ENCODE measurements around the gene FOXD1.
"Not testable (repeated sequence)": the region's sequence is repeated elsewhere in the genome, so short reads cannot be mapped to it uniquely, and the experiment has no call there.

FOXD1 gene

DNA sequence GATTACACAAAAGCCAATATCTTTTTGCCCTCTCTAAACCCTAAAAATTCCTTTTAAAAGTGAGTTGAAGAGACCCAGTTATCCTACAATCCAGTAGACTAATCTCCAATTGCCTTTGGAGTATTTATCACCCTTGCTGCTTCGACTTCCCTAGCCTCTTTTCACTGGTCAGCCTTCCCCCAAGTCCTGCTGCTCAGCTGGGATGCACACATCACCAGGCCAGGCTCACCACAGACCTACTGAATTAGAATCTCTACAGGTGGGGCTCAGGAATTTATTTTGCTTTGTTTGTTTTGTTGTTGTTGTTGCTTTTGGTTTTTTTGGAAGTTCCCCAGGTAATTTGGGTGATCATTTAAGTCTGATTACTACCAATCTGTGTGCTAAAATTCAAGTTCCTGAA, 11.6 kb upstream of the FOXD1 start:
- no peak for DNase-seq

DNA sequence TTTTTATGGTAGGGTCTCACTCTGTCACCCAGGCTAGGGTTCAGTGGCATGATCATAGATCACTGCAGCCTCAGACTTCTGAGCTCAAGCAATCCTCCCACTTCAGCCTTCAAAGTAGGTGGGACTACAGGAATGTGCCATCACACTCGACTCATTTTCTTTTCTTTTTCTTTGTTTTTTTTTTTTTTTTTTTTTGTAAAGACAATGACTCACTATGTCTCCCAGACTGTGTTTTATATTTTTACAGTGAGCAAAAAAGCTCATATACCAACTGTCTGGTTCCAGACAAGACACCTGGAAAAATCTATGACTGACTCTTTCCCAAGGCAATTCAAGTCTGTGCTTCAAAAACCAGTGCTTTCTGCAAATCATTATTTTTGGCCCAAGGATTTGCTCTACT, 10.8 kb upstream of the FOXD1 start:
- no peak for DNase-seq

DNA sequence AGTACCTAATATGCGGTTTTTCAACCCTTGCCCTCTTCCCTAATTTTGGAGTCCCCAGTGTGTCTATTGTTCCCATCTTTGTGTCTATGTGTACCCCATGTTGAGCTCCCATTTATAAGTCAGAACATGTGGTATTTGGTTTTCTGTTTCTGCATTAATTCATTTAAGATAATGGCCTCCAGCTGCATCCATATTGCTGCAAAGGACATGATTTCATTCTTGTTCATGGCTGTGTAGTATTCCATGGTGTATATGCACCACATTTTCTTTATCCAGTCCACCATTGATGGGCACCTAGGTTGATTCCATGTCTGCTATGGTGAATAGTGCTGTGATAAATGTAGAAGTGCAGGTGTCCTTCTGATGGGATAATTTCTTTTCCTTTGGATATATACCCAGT, 7.9 kb upstream of the FOXD1 start:
- not testable (repeated sequence) for DNase-seq

DNA sequence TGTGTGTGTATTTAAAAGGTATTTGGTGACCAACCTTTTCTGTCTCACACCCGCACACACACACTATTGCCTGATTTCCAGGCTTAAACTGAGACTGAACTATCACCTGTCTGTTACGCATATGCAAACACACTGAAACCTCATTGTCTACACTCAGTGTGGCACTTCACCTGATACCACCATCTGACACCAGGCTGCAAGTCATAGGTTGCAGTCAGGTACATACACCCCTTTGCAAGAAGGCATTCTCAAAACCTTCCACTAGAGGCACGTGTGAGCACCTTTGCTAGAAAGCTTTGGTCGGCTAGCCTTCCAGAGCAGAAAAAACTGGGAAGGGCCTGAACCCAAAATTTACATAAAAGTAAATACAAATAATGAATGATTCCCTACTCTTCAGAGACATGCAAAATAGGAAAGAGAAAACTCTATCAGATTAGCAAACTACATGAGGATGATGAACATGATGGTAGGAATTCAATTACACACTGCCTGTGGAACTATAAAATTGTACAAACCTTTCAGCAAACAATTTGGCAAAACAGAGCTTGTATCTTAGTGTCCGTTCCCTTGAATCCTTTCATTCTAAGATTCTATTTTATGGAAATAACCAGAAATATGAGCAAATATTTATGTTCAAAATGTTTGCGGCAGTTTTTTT, 5.9 kb upstream of the FOXD1 start:
- DNase-seq: peak; percentile 80

DNA sequence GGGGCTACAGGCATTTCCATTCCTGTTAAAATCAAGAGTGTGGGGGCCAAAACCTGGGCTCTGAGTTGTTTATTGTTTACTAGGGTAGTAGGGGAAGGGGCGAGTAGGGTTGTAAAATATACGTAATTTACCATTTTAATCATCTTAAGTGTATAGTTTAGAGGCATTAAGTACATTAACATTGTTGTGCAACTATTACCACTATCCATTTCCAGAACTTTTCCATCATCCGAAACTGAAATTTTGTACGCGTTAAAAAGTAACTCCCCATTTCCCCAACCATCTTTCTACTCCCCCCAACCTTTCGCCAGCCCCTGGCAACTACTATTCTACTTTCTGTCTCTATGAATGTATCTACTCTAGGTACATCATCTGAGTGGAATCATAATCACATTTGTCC, 3.6 kb upstream of the FOXD1 start:
- DNase-seq: no peak

DNA sequence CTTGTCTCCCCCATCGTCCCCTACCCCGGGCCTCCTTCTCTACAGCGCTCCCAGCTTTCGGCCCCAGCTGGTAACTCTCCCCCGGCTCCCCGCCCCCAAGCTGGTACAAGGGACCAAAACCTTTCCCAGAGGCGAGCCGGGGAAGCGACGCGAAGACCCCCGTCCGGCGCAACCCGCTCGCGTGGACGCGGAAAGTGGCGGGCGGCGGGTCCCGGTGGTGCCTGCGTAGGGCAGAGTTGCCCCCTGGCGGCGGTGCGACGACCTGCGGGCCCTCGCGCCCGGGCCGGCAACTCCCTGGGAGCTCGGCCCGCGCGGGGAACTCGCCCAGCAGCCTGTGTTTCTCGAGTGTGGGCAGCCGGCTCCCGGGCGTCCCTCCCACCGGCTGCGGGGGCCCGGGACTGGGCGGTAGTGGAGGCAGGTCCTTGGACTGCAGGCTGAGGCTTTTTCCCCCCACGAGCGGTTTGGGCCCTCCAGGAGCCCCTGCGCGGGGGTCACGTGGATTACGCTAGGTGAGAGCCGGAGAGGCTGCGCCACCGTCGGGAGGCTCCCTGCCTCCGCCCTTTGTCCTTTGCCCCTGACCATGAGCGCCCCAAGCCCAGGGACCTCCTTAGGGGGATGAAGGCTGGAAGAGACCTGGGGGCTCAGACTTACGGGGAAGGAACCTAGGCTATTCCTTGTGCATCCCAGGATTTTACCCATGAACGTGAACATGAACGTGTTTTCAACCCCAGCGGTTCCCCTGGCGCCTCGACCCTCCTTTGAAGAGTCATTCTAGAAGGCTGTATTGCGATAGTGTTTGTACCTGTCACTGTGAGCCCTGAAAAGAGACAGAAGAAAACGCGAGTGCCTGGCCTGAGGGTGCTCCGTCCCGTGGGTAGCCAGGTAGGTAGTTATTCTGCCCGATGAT, 2.9 kb upstream of the FOXD1 start:
- no peak for DNase-seq

DNA sequence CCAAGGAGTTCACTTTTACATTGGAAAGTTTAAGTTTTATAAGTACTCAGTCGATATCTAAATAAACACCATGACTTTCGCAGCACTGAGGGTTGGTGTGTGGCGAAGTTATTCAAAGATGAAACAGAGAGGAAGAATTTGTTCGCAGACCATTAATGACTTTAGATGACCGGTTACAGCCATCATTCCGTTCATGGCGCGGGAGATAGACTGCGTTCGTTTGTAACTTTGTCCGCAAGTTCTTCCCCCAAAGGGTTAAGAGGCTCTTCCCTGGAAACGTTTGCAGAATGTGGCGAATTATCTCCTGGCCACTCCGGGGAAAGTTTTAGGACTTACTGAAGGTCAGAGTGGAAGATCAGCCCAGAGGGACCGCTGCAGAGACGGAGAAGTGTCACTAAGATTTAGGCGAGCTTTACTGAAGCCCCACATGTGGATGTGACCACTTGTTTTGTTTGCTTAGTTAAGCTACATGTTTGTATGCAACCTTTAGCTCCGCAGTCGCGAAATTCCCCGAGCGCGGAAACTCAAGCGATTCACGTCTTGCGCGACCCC, 2.2 kb upstream of the FOXD1 start:
- no peak for DNase-seq

DNA sequence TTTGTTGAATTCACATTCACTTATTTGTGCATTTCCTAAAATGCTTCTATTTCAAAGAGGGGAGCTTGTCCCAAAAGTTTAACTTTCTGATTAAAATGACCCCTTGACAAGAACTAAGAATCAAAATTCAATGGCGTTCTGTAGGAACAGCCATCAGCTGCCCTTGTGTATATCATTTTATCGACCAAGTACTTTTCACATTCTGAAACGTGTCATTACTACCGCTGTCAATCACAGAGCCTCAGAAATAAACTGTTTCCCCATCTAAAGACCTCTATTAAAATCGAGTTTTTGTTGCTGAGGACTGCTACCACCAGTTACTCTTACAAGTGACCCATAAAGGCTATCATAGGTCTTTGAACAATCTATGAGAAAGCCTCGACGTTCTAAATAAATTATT, 1.6 kb upstream of the FOXD1 start:
- no peak for DNase-seq

DNA sequence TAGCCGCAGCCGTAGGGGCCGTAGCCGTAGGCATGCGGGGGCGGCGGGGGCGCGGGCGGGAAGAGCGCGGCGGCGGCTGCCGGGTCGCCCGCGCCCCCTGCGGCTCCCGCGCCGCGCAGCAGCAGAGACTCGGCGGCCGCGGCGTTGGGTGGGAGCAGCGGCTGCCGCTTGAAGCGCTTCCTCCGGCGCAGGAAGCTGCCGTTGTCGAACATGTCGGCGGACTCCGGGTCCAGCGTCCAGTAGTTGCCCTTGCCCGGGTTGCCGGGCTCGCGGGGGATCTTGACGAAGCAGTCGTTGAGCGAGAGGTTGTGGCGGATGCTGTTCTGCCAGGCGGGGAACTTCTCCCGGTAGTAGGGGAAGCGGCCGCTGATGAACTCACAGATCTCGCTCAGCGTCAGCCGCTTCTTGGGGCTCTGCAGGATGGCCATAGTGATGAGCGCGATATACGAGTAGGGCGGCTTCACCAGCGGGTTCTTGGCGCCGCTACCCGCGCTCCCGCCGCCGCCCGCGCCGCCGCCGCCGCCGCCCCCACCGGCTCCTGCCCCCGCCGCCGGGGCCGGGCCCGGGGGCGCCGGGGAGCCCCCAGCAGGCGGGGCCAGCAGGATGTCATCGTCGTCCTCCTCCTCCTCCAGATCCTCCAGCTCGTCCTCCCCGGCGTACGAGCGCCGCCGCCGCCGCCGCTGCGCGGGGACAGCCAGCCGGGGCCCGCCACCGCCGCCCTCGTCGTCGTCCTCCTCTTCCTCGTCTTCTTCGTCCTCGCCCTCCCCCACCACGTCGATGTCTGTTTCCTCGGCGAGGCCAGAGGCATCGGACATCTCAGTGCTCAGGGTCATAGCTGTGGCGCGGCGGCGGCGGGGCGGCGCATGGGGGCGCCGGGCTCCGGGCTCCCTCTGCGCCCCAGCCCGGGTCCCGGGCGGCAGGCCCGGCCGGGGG, 781 bp downstream of the FOXD1 start:
- no peak for DNase-seq

DNA sequence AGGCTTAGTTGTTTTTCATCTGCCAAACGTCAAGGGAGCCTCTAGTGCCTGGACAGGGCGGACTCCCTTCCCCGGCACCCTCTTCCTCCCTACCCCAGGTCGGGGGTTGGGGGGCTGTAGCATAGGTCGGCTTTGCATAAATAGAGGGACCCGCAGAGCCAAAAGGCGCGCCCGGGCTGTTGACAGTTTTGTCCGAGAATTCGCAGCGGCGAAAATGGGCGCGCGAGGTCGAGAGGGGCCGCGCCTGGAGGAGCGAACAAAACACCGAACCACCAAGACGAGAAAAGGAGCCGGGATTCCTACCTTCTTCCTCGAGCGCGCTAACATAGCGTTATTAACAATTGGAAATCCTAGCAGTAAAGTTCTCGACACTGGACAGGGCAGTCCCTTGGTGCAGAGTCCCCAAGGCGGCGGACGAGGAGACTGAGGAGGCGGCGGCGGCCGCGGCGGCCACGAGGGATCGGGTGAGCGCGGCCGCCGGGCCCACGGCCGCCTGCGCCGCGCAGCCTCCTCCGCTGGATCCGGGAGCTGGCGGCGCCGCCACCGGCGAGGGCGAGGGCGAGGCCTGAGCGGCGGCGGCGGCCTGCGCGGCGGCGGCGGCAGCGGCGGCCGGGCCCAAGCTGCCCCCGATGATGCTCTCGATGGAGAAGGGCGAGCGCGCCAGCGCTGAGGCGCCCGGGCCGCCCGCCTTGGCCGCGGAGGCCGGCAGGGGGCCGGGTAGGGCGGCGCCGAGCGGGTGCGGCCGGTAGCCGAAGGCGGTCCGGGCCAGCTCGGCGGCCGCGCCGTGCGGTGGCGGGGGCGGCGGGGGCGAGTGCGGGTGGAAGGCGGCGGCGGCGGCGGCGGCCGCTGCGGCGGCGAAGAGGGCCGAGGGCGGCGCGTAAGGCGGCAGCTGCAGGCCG, 1.7 kb downstream of the FOXD1 start:
- DNase-seq: no peak

DNA sequence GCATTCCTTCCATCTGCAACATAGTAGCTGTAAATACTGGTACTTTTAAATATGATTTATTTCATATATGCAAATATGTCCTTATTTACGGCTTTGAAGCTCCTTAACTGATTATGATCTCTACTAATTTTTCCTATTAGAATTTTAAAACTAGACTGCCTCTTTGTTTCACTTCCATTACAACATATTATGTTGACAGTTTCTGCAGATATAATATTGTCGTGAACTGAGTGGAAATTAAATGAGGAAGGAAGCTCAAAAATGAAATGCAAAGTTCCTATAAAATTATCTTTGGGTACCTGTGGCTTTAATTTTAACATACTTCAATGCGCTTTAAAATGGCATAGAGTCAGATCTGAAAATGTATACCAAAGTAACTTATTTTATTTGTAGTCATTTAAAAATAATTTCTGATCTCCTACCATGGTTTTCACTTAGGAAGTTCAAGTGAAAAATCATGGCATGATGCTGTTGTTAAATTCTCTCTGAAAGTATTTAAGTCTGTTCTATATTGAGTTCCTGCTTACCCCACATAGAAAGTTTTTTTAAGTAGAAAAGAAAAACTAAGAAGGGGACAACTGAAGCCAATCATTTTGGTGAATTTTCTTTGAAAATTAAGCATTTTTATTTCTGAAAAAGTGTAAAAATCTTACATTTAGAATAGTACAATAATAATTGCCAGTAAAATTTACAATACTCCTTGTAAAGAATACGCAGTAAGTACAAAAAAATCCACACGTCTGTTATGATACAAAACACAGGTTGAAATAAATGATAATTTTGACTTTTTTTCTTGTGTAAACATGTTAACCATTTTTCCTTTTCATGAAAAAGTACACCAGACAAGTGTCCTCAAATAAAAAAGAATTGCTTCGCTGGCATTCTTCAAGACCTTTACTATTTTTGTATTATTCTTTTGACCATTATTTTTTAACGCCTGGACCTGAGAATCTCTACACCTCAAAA, 2.6 kb downstream of the FOXD1 start:
- DNase-seq: no peak

DNA sequence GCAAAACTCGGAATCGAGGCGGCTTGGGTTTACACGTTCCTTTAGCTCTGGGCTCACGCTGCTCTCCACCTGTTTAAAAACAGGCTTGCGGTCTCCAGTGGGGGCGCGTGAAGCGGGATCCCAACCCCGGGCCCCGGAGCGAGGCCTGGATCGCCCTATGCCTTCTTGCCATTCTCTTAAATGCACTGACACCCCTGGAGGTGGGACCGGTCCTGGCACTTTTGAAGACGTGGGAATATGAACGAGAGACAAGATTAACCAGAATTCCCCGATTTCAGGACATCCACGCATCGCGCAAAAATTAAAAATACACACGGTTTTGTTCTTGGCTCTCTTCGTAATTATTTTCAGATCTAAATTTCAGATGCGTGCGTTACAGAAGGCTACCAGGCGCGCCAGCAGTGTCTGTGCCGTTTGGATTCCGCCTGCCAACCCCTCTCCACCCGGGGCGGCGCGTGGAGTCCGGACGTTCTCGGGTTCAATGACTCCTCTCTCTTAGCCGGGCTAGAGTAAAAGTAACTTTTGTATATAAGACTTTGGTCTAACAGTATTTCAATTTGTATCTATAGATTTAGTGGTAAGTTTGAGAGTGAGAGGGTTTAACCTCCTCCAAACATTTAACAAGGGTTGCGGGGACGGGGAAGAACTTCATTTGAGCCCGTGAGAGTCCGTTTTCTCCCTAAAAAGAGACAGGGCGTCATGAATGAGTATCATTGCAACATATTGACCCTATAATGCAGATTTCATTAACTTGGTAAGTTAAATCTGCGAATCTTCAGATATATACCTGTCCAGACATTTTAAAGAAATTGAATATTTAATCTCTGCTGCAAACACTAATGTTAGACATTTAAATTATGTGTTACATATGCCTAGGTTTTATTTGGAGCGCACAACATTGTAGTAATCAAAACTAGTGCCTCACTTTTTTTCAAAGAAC, 3.8 kb downstream of the FOXD1 start:
- DNase-seq: no peak

DNA sequence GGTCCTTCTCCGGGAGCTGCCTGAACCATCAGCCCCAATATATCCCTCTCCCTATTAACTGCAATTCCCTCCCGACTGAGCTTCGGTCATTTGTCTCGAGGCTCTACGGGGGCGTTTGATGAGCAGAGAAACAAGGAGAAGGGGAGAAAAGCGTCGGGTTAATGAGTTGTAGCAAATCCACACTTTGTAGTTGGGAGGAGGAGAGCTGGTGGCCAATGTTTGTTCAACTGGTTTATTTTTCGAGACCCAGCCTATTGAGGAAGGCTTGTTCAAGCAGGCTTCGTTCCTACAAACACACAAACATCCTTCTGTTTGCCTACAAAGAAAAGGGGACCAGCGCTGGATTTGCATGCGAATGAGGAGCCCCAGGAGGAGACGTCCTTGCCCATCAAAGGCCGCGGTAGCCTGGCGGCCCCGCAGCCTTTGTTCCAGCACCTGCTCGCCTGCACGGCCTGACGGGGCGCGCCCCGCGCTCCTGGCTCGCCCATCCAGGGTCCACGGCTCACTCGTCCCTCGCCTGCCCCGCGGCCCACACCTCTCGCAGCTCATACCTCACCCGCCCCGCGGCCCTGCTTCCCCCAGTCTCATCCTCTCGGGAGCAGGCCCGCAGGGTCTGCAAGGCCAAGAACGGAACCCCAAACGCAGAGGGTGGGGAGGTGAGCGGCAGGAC, 4.6 kb downstream of the FOXD1 start:
- DNase-seq: no peak

DNA sequence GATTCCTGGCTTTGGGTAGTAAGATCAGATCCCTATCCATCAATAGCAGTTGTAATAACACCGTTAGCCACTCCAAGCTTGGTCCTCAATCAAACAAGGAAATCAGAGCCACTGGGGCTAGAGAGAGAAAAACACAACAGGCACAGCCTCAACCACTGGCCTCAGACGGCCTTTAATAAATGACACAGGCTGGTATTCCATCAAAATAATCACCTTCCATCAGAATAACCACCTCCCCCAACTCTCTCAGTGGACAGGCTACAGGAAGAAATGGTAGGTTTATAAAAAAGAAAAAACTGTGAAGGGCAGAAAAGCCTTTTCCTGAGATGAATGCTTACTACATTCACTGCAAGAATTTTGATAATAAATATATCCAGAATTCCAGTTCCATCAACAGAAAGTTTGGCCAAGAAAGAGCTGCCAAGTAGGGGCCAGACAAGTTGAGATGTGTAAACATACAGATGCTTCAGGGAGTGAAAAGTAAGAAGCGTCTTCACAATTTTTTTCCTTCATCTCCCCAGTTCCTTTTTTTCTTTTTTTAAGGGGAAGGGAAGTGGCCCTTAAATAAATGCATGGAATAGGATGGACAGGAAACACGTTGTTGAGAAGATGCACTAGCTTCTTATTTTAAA, 5.5 kb downstream of the FOXD1 start:
- no peak for DNase-seq

DNA sequence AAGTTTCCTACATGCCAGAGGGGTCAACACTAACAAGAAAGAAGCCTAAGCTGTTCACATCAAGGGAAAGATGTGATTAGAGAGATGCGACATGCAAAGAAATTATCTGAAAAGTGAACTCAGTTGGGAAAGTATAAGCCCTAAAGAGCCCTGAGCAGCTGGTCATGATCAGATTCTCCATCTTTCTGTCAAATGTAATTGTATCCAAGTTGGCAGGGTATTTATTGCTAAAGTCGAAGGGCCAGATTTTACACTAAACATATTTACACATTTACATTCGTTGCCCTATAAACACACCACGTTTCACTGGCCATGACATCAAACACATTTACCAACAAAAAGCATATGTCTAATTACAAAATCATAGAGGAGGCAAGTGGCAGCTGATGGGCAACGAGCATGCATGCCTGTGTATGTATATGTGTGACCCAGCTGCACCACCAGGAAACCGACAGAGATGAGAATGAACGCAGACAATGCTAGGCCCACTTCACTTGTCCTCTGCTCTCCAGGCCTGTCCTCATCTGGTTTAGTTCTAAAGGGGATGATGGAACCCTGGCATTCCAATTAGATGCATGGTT, 6.3 kb downstream of the FOXD1 start:
- DNase-seq: no peak

DNA sequence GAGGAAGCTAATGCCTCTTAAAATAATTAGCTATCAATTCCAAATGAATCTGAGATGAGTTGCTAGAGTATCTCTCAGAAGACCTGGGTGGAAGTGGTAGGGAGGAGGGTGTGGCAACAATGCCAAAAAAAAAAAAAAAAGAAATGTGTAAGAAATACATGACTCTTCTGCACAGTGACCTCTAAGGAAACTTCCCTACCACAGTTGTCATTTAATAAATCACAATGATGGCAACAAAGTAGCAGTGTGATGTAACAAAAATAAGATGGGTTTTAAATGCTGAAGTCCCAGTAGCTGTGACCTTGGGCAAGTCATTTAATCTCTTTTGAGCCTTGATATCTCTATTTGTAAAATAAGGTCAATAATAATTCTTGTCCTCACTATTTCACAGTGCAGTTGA, 7.2 kb downstream of the FOXD1 start:
- no peak for DNase-seq

DNA sequence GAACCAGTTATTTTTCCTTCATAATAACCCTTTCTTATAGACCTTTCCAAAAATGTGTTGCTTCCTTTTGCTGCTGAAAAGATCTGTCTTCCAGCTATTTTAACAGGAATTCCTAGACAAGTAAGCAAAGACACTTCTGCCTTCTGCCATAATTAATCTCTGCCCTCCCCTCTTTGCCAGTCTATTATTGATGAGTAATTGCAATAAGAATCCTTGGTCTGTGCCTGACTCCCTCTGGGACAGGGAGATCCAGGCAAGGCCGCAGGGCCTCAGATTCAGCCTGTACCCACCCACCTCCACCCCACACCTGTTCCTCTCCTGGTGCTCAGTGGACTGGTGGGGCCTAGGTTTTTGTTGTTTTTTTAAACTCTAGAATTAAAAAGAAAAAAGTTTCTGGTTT, 8.3 kb downstream of the FOXD1 start:
- no peak for DNase-seq

All from NCI-H1048 (cell line).